ENCODE data around the gene PDLIM5.
"Not testable (repeated sequence)": the region's sequence is repeated elsewhere in the genome, so short reads cannot be mapped to it uniquely, and the experiment has no call there.

Gene PDLIM5

DNA sequence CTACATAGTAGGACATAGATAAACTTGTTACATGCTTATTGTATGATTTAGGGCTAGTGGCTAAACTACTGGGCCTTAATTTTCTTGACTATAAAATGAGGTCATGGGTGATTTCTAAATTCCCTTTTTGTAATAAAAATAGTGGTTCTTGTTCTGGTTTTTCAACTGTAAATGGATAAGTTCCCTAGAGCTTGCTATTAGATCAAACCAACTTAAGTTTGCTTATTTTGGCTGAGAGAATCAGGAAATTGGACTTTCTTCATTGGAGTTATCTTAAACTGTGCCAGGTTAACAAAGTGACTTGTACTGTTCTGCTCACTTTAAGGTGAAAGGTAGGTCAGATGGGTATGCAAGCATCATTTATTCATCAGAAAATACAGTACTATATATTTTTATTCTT lies 78.3 kb downstream of the PDLIM5 start:
- no peak for DNase-seq (ENCODE audit: low read depth)

DNA sequence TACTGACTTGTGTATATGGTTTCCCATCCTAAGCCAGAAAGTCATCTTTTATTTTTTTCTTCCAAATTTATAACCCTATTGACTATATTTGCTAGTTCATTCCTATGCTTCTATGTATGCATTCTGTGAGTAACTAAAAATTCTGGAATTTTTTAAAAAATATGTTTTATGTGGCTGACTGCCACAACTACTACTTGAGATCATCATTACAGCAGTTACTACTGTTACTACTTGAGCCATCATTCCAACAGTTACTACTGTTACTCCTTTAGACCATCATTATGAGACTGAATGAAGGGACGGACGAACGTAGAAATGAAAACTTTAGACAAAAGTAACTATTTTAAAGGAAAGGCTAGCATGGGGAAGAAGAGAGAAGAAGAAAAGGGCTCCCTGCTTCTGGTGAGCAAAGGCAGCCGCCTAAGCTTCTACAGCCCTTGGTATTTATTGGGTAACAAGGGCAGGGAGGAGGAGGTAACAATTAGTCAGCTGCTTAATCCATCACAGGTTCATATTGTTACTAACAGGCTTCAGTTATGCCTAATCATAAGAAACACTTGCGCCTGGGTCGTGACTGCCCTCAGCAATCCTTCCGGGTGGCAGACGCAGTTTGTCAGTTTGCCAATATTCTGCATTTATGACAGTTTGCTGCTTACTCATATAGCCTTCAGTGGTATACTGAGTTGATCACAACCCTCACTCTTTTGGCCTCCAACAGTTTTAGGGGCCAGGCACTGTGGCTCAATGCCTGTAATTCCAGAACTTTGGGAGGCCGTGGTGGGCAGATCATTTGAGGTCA lies 80.4 kb downstream of the PDLIM5 start:
- no peak for DNase-seq (ENCODE audit: low read depth)

DNA sequence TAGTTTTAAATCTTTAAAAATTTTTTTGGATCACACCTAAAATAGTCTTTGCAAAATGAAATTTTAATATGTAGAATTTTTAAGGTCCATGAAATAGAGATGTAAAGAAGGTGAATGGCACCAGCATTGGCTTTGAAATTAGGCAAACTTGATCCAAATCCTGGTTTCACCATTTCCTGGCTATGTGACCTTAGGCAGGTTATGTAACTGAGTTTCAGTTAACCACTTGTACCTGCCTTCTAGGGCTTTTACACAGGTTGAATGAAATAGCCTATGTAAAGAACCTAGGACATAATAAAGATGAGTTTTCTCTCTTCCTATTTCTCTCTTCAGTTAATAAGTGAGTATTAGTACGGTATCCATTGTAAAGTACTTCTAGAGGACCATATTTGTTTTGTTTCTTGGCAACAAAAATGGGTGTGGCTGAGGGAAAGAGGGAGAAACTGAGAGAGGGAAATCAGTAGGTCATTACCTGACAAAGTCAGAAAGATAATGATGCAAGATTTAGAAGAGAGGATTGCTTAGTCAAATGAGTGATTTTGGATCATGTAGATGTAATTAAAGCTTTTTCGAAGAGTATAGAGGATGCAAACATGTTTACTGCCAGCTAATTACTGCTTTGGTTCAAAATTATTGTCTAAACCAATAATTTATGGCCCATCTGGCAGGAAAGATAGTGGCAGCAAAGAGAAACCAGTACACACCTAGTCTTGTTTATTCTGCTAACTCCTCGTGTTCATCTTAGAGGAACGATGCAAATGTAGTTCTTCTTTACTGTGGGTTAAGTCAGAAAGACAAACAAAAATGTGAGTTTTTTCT lies 81.9 kb downstream of the PDLIM5 start:
- no peak for DNase-seq (ENCODE audit: low read depth)

DNA sequence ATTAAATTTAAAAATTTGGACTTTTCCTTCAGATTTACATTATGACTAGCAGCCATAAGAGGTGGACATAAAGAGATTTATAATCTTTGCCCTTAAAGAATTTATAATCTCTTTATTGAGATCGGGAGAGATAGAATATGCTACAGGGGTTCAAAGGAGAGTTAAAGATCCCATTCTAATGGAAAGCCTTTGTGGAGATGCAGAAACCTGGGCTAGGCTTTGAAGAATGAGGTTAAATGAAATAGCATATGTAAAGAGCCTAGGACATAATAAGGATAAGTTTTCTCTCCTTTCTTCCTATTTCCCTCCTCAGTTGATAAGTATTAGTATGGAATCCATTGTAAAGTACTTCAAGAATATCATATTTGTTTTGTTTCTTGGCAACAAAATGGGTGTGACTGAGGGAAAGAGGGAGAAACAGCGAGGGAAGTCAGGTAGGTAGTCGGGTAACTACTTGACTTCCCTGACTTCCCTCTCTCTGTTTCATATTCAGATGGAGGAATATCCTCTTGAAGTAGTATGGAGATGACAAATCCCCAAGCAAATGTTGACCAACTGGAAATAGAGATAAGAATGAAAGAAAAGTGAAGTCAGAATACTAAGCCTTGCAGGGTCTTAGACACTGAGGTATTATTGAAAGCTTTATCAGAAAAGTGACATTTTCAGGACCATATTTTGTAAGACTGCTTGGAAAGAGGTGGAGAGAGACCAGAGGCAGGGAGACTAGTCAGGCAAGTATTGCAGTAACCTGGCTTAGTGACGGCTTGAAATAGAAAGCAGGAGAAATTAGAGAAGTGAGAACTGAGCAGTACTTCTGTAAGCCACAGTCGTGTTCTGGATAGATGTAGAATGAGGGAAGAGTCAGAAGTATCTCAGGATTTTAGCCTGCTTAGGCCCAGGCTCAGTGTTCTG lies 82.9 kb downstream of the PDLIM5 start:
- no peak for DNase-seq (ENCODE audit: low read depth)

DNA sequence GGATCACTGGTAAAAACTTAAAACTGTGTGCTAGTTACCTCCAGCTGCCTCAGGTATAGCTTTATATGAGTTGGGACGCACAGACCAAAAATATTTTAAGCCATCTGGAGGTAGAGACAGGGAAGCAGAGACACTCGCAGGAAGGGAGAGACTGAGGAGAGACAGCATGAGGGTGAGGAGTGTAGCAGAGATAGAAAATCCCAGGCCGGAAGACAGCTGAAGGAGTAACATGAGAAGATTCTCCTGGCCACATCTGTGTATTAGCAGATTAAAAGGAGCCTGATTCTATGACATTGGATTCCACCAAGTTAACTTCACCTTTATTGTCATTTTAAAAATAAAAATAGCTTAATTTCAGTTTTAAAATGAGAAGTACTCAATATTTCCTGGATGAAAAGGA lies 84.3 kb downstream of the PDLIM5 start:
- no peak for DNase-seq (ENCODE audit: low read depth)

DNA sequence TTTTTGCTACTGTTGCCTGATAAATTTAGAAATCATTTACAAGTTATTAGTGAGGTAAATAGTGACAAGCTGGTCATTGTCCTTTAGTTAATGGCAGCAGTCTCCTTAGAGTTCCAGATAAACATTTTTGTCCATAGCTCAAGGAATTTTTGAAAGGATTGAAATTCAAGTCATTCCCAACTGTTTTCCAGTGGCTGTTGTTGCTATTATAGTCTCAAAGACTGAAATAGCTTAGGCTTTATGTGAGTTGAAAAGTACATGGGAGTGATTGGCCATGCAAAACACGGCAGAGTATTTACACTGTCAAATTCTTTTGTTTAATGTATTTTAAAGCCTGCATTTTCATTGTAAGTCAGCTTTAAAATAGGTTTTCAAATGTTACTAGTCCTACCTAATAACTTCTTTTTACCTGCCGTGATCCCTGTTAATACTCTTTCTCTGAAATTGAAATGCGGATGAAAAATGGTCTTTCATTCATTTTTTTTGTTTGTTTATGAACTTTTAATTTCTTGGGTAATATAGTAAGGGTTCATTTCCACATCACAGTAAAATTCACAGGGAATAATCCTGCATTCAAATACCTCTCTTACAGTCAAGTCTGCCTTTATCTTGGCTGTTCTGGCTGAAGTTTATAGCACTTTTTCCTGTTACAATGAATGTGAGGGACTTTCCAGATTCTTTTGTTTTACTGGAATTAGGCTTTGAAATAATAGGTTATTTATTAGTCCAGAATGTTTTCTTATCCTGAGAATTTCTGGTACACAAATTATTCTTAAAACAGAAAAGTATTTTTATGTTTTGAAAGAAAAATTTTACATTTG lies 85.1 kb downstream of the PDLIM5 start:
- DNase-seq (ENCODE audit: low read depth), result no peak

DNA sequence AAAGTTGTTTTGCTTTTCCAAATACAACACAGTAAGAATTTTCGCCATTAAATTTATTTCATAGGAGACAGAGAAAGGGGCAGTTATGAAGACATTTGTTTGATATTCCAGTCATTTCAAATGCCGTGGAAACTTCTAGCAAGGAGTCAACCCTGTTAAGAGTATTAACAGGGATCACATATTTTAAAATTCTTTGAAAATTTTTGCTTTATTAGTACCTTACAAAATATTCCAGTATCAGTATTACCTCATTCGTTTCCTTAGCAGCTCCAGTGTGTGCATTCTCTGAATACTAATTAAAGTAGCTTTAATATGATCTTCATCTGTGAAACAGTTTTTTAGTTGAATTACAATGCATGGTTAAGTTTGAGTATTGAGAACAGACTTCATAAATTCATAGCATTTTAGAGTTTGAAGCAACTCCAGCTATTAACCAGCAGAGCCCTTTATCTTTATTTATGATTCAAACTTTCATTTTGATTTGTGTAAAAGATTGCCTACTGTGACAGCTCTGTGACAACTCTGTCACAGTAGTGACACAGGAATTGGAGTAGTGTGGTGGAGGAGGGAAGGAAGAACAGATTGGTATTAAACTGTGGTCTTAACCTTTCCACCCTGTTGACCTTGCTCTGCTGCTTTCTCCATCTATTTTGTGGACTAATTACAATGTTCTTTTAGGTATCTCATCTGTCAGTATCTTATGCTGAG lies 86.3 kb downstream of the PDLIM5 start:
- DNase-seq (ENCODE audit: low read depth), result no peak

DNA sequence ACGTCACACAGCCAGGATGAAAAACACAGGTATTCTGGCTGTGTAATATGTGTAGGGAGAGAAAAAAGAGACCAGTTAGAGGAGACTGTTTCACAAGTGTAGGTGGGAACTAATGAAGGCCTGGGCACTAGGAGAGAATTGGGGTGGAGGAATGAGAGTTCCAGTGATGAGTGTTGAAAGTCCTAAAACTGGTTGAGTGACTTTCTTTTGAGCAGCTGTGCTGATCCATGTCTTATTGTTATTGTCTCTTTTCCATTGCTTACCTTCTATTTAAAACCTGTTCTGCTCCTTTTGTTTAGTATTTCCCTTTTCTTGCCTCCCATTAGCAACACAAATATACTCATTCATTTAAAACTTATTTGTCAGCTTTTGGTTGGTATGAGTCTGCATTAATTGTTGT lies 88.7 kb downstream of the PDLIM5 start:
- DNase-seq (ENCODE audit: low read depth), result no peak

GRCh38 chr4:94544811-94545210 lies 93.1 kb downstream of the PDLIM5 start:
- DNase-seq (ENCODE audit: low read depth), result no peak

DNA sequence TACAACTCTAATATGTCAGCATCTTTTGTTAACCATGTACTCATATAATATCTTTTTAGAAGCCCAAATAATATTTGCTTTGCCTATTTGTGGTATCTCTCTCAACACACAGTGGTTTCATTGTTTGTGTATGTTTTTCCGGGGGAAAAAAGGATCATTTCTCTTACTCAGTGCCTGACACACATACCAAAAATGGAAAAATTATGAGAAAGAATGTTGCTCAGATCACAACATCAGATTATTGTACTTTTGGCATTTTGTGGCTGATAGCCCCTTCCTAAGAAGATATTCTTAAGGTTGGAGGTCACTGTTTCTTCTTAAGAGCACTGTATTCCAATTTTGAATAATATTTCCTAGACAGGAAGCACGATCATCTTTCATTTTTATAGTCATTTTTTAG lies 93.6 kb downstream of the PDLIM5 start:
- no peak for DNase-seq (ENCODE audit: low read depth)

GRCh38 chr4:94546949-94547348 lies 95.2 kb downstream of the PDLIM5 start:
- DNase-seq (ENCODE audit: low read depth), result no peak

DNA sequence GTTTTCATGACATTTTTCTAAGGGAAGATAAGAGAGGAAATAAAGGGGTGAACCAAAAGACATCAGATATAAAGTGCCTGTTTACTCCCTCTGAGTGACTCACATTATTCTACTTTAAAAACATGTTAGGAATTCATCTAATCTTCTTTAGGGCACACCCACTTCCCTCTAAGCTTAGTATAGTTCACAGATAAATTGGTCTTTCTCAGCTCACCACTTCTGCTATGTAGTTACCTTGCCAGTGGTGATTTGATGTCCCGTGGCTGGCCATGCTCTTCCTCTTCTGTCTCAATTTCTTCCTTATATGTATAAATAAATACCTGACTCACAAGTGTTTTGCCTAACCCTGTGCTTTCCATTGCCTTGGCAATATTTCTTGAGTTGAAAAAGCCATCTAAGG lies 96.8 kb downstream of the PDLIM5 start:
- no peak for DNase-seq (ENCODE audit: low read depth)

DNA sequence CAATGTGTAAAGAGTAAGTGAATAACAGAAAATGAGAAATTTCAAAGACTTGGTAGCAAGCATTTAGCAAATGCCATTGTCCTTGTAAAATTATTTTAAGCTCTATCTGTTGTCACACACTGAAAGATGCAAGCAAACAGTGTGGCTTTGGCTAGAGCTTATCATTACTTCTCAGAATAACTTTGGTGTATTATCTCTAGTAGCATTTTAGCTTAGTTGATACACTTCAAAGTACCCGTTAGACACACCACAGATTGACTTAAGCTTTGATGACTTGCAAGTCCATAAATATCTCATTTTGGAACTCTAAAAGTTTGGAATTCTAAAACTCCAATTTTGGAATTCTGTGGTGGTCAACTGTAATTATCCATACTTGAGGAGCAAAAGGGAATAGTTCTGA lies 98.6 kb downstream of the PDLIM5 start:
- DNase-seq (ENCODE audit: low read depth), result no peak

DNA sequence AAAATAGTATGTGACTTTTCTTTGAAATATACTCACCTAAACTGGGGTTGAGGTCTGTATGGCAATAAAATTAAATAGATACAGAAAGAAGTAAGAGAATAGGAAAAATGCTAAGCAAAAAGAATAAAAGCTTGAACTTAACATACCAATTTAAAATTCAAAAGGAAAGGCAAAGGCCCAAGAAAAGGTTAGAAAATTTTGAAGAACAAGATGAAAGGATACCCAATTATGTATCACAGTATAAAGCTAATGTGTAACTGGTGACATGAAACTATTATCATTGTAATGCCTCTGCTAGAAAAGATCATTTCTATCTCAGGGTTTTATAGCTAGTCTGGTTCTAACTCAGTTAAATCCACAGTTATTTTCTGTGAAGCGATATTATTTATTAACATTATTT lies 99.1 kb downstream of the PDLIM5 start:
- no peak for DNase-seq (ENCODE audit: low read depth)

DNA sequence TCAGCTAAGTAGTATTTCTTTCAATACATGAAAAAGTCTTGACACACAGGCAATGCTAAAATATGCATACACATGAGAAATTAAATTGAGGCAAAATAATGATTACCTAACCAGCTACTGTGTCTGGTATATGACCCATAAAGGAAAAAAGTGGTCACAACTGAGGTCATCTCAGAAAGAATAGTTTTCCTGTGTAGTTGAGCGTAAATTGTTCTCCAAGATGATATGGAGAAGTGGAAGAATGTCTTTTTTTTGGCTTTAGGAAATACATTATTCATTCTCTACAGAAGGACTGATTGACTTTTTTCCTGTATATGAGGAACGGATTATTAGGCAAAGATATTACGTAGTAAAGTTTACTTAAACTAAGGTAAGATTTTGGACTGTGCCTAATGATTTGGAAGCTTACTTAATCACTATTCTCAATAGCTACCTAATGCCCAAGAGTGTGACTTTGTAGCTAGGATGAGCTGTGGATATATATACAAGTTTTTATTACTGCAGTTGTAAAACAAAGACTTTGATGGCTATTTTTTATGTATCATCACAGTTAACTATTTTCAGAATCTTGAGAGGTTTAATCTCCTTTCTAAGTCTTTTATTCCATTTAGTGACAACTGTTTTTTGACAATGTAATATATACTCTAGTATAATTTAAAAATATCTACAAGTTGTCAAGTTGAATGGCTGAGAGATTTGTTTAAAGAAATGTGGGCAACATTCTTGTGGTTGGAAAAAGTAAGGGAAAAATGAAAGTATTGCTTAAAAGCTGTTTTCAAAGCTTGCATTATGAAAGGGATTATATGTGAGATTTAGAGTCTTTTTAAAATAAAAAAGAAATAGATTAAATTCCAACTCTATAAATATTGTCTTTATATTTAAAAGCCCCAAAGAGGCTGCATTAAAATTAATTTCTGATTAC lies 100.2 kb downstream of the PDLIM5 start:
- no peak for DNase-seq (ENCODE audit: low read depth)

- DNase-seq (ENCODE audit: low read depth), result not testable (repeated sequence)
Measured at GRCh38 chr4:94556047-94556446, 104.3 kb downstream of the PDLIM5 start.

DNA sequence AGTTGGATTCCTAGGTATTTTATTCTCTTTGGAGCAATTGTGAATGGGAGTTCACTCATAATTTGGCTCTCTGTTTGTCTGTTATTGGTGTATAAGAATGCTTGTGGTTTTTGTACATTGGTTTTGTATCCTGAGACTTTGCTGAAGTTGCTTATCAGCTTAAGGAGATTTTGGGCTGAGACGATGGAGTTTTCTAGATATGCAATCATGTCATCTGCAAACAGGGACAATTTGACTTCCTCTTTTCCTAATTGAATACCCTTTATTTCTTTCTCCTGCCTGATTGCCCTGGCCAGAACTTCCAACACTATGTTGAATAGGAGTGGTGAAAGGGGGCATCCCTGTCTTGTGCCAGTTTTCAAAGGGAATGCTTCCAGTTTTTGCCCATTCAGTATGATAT lies 105.9 kb downstream of the PDLIM5 start:
- DNase-seq (ENCODE audit: low read depth), result not testable (repeated sequence)

- DNase-seq (ENCODE audit: low read depth), result no peak
Measured at GRCh38 chr4:94558392-94558904, 106.7 kb downstream of the PDLIM5 start.

DNA sequence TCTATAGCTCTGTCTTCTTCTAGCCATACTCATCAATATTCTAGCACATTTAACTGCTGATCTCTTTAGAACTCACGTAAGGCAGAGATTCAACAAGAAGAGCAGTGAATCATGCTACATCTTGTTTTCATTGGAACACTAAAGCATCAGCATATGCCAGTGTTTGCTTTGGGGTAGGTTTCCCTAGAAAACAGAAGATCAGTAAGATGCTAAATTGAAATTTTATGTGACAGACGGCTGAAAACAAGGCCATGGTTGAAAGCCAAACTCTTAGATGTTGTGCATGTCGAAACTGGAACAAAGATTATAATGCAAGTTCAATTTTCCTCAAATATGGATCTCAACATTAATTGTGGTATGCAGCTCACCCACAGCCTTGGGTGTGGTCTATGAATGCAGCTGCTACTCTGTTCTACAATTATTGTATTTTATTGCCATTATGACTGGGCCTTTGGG lies 107.6 kb downstream of the PDLIM5 start:
- DNase-seq (ENCODE audit: low read depth), result no peak
